GM20000 (cell line): ENCODE measurements around the gene FOXF2.

Experiments
- DNase-seq: peaks from one replicate; pipeline ENCODE4 v3.0.0; 2012; ENCODE audit warnings: low spot score
- TF ChIP-seq, protein P1 (sequence below): IDR thresholded peaks from 2 replicates; pipeline ENCODE4 v1.5.1; 2012; ENCODE audit warnings: mild to moderate bottlenecking, control low read depth; ENCODE audit errors: extremely low read depth, missing control alignments

The FOXF2 gene

GRCh38 chr6:1390946-1391799, 1.8 kb downstream of the FOXF2 start:
- no peak for DNase-seq
- TF ChIP-seq, protein P1, sequence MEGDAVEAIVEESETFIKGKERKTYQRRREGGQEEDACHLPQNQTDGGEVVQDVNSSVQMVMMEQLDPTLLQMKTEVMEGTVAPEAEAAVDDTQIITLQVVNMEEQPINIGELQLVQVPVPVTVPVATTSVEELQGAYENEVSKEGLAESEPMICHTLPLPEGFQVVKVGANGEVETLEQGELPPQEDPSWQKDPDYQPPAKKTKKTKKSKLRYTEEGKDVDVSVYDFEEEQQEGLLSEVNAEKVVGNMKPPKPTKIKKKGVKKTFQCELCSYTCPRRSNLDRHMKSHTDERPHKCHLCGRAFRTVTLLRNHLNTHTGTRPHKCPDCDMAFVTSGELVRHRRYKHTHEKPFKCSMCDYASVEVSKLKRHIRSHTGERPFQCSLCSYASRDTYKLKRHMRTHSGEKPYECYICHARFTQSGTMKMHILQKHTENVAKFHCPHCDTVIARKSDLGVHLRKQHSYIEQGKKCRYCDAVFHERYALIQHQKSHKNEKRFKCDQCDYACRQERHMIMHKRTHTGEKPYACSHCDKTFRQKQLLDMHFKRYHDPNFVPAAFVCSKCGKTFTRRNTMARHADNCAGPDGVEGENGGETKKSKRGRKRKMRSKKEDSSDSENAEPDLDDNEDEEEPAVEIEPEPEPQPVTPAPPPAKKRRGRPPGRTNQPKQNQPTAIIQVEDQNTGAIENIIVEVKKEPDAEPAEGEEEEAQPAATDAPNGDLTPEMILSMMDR: no peak

GRCh38 chr6:1391800-1392309, 2.5 kb downstream of the FOXF2 start:
- DNase-seq: no peak
- TF ChIP-seq, protein P1: no peak

DNA sequence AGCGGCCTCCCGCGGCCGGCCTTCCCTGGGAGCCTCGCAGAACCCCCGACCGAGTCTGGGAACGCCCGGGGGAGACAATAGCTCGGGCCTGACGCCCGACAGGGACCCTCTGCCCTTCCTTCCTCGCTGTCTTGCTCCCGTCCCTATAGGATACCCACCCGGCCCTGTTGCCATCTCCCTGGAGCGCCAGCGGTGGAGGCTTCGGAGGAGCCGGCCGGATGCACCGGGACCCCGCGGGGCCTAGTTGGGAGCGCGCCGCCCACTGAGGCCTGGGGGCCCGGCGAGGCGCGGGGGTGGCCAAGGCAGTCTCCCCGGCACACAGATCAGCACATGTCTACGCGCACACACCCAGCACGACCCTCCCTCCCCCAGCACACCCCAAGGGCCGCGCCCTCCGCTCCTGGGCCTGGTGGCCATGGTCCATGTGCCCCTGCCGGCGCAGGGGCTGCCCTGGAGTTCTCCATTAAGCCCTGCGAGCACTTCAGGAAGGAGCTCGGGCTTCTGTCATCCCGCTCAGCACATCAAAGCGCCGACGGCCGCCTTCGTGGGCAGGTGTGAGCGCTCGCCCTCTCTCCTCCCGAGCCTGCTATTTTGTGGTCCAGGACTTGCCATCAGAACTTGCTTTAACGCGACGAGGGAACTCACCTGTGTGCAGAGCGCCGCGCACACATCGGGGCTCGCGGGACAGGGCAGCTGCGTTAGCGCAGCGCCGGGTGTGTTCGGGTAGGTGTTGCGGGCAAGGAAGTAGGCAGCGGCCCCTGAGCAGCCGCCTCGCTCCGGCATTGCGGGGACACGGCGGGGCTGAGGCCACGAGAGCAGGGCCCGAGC, 3.7 kb downstream of the FOXF2 start:
- TF ChIP-seq, protein P1: no peak
- DNase-seq: no peak

DNA sequence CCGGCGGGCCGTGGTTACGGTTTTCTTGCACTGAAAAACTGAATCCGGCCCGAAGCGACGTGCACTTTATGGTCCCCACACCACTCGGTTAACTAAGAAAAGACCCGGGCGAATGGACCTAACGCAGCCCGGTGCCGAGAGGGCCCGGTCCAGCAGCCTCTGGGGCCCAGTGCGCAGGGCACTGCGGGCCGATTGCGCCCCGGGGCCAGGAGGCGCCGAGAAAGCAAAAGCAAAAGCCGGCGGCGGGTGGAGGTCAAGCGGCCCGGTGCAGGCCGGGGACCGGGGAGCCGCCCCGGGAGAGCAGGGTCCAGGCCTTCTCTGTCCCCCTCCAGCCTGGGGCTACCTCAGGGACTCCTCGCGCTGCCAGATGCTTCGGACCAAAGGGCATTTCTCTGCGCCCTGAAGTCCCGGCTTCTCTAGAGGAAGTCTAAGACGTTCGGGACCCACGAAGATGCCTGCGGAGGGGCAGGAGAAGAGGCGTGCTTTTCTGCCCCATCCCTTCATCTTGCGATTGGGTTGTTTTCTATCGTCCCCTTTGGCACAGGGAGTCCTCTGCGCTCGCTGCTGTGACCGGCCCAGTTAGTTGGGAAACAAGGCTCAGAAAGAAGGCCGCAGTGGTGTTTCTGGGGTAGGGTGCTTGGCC, 4.4 kb downstream of the FOXF2 start:
- peak; percentile 59 for DNase-seq

DNA sequence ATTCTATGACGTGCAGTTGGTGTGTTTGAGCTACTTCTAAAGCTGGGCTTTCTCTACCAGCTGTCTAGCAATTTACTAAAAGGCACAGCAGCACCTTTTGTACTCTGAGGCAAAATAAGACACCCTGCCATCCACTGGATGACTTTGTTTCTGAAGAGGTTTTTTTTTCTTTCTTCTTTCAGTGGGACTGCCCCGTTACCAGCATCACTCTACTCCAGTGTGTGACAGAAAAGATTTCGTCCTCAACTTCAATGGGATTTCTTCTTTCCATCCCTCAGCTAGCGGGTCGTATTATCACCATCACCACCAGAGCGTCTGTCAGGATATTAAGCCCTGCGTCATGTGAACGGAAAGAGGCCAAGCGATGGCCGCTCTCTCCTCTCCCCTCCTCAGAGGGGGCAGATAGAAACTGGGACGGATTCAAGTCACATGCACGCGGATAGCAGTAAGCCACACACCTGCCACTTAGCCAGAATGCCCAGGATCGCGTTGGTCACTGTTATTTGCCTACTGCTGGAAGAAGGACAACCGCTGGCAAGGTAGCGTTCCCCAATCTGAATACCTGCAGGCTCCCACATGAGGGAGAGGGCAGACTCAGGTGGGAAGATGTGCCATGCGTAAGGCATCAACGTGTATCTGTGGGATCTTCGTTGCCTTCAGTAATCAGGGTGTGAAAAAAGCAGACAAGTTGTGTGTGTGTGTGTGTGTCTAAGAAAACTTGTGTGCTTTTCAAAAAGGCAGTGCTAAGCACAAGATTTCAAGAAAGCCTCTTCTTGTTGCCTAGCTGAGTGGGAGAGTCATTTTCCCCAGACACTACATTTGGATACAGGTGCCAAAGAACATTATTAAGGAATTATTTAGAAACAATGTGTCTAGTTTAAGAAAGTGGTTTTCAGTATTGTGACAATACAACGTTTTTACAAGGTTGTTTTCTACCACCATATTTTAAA, 5.4 kb downstream of the FOXF2 start:
- no peak for DNase-seq
- TF ChIP-seq, protein P1: no peak

More for the DNA sequence above, 4.4 kb downstream of the FOXF2 start:
- TF ChIP-seq, protein P1: no peak

DNA sequence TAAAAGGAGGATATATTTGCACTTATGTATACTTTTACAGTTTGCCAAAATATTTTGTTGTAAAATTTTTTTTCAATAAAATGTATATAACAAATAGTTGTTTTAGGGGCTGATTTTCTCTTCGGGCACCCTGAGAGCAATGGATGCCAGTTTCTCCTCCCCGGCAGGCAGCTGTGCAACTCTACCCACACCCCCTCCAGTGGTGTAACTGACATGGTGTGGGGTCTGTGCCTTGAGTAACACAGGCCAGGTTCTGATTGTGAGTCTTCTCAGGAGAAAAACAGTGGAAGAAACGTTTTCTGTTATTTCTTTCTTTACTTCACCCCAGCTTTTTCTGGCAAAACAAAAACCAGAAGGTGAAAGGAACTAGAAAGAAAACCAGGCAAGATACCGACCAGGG, 6.1 kb downstream of the FOXF2 start:
- no peak for DNase-seq
- TF ChIP-seq, protein P1: no peak
